ENCODE data around the gene TTLL4. TPM values are rescaled to one million over a fixed set of nuclear protein-coding genes. Genes with fewer than 3 reads are reported as not detected.

Gene TTLL4
- polyA plus RNA-seq, 2 of the 4 experiments (the other 2 are of a cell fraction), result 25.0 to 26.2 TPM

DNA sequence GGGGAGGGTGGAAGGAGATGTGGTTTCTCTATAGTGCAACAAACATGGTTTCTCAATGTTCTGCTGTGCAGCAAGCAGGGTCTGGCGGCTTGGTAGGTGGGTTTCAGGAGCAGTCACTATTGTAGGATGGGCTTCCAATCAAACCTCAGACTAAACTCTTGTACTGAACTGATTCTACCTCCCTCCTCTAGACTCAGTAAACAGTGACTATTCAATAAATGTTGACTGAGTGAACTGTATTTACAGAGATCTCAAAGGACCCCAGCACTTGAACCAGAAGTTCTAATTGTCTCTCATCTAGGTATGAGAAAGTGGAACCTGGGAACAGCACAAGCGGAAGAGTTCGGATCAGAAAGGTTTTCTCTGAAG is 44.5 kb downstream of the TTLL4 start:
- 93% methylated on average over 3 of the region's 3 CpGs for WGBS (ENCODE audit: missing lambda C conversion rate)
- Histone ChIP-seq H3K4me3 (no peak overlapping the region), H3K4me2 (no peak overlapping the region), H3K27ac (no peak overlapping the region), H3K4me1 (no peaks in the 10 kb centered on the region), H3K9me3 (no peaks in the 10 kb centered on the region)
- no peak for FAIRE-seq
- ChIA-PET POLR2A (no interaction called here), CTCF (interaction anchor here (1.3 kb wide), 1 partner anchor 93 kb away, joined by 5 read pairs; no protein-coding TSS in a partner anchor)
- DNase-seq (ENCODE audit: low read depth in 1 of 2, low spot score in 1 of 2), result no peak
- no peak for ATAC-seq
- TF ChIP-seq HEYL (CRISPR knock-in tag; IDR thresholded peaks at IDR 0.05), result no peak
- TF ChIP-seq, protein P1, sequence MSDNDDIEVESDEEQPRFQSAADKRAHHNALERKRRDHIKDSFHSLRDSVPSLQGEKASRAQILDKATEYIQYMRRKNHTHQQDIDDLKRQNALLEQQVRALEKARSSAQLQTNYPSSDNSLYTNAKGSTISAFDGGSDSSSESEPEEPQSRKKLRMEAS (IDR thresholded peaks at IDR 0.05), result no peak
- TF ChIP-seq ZSCAN20 (CRISPR knock-in tag; IDR thresholded peaks at IDR 0.05), result no peak
- no peak for TF ChIP-seq JUNB (IDR thresholded peaks at IDR 0.05)
- no peak for TF ChIP-seq CBX8 (IDR thresholded peaks at IDR 0.05)
- TF ChIP-seq, protein P2, sequence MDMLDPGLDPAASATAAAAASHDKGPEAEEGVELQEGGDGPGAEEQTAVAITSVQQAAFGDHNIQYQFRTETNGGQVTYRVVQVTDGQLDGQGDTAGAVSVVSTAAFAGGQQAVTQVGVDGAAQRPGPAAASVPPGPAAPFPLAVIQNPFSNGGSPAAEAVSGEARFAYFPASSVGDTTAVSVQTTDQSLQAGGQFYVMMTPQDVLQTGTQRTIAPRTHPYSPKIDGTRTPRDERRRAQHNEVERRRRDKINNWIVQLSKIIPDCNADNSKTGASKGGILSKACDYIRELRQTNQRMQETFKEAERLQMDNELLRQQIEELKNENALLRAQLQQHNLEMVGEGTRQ (IDR thresholded peaks at IDR 0.05), result no peak
- TF ChIP-seq EHF (CRISPR knock-in tag; IDR thresholded peaks at IDR 0.05), result no peak
- TF ChIP-seq ZFP36 (IDR thresholded peaks at IDR 0.05; ENCODE audit: borderline replicate concordance, partially characterized antibody), result no peak
- TF ChIP-seq EHMT2 (IDR thresholded peaks at IDR 0.05; ENCODE audit: low read depth), result no peak
- TF ChIP-seq ESRRA (IDR thresholded peaks at IDR 0.05; ENCODE audit: borderline replicate concordance, low read length), result no peak
- no peak for TF ChIP-seq MAFK (IDR thresholded peaks at IDR 0.05; ENCODE audit: partially characterized antibody)
- TF ChIP-seq RARB (CRISPR knock-in tag; IDR thresholded peaks at IDR 0.05), result no peak
- TF ChIP-seq EP300 (IDR thresholded peaks at IDR 0.05), result no peak
- no peak for TF ChIP-seq ZNF302 (CRISPR knock-in tag; IDR thresholded peaks at IDR 0.05)
- TF ChIP-seq HDAC2 (IDR thresholded peaks at IDR 0.05), result no peak
- TF ChIP-seq MAZ (IDR thresholded peaks at IDR 0.05; ENCODE audit: borderline replicate concordance, low read depth, low read length), result no peak
- no peak for TF ChIP-seq NR3C1 (IDR thresholded peaks at IDR 0.05)

DNA sequence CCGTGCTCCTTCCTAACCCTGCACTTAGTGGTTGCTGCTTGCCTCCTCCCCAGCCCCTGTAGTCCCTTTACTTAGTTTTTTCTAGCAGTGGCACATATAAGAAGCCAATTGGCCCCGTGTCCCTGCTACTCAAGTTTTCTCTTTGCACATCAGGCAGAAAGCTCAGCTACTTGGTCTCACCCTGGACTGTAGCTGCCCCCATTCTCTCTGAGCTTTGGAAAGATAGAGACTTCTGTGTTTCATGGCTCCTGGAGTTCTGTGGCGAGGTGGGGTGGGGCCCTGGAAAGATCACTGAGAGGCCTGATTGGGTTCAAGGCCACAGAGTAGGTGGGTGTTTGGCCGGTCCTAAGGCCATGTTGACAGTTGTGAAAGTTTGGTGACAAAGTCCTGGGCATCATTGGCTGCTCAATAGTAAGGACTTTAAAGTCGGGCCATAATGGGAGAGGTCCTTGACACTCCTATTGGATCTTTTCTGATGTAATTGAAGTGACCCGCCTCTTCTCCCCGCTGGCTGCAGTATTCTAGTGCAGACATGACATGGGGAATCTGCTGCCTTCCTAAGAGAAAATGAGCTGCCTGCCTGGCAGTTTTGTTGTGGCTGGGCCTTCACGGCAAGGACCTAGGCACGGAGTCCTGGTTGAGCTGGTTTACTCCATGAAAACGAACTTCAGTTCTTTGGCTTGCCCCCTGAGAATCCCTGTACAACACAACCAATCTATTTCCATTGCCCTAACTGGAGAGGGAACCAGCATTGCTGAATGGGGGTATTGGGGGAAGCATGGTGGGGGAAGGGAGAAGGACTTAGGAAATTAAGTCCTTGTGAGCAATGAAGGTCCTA is 45.2 kb downstream of the TTLL4 start:
- DNase-seq (ENCODE audit: low read depth in 1 of 2, low spot score in 1 of 2) (no peak), FAIRE-seq (no peak), ATAC-seq (no peak)
- no peak overlapping the region for H3K4me3 ChIP-seq
- TF ChIP-seq HOXB13 (CRISPR knock-in tag; IDR thresholded peaks at IDR 0.05; ENCODE audit: low read depth) (no peak), HOXB5 (CRISPR knock-in tag; IDR thresholded peaks at IDR 0.05) (no peak), TP53 (CRISPR knock-in tag; IDR thresholded peaks at IDR 0.05) (no peak), MYC (IDR thresholded peaks at IDR 0.05; ENCODE audit: borderline replicate concordance, low read length) (no peak), CHD2 (IDR thresholded peaks at IDR 0.05; ENCODE audit: low read length, partially characterized antibody) (no peak), NPAS2 (CRISPR knock-in tag; IDR thresholded peaks at IDR 0.05; ENCODE audit: borderline replicate concordance) (no peak), SREBF2 (IDR thresholded peaks at IDR 0.05) (no peak), MAZ (IDR thresholded peaks at IDR 0.05; ENCODE audit: borderline replicate concordance, low read depth, low read length) (no peak), CBX8 (IDR thresholded peaks at IDR 0.05) (no peak), CBX2 (IDR thresholded peaks at IDR 0.05; ENCODE audit: borderline replicate concordance, low read depth) (no peak), BHLHE40 (IDR thresholded peaks at IDR 0.05; ENCODE audit: low read depth, low read length) (no peak), JUN (IDR thresholded peaks at IDR 0.05) (no peak), RCOR1 (IDR thresholded peaks at IDR 0.05; ENCODE audit: low read depth, low read length) (no peak), JUNB (IDR thresholded peaks at IDR 0.05) (no peak), RFX5 (IDR thresholded peaks at IDR 0.05) (no peak), NR3C1 (IDR thresholded peaks at IDR 0.05) (no peak), POLR2AphosphoS2 (conservative IDR thresholded peaks at IDR 0.05; ENCODE audit: low read length) (no peak)
- TF ChIP-seq, protein P3, sequence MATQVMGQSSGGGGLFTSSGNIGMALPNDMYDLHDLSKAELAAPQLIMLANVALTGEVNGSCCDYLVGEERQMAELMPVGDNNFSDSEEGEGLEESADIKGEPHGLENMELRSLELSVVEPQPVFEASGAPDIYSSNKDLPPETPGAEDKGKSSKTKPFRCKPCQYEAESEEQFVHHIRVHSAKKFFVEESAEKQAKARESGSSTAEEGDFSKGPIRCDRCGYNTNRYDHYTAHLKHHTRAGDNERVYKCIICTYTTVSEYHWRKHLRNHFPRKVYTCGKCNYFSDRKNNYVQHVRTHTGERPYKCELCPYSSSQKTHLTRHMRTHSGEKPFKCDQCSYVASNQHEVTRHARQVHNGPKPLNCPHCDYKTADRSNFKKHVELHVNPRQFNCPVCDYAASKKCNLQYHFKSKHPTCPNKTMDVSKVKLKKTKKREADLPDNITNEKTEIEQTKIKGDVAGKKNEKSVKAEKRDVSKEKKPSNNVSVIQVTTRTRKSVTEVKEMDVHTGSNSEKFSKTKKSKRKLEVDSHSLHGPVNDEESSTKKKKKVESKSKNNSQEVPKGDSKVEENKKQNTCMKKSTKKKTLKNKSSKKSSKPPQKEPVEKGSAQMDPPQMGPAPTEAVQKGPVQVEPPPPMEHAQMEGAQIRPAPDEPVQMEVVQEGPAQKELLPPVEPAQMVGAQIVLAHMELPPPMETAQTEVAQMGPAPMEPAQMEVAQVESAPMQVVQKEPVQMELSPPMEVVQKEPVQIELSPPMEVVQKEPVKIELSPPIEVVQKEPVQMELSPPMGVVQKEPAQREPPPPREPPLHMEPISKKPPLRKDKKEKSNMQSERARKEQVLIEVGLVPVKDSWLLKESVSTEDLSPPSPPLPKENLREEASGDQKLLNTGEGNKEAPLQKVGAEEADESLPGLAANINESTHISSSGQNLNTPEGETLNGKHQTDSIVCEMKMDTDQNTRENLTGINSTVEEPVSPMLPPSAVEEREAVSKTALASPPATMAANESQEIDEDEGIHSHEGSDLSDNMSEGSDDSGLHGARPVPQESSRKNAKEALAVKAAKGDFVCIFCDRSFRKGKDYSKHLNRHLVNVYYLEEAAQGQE (IDR thresholded peaks at IDR 0.05), result no peak
- TF ChIP-seq, protein P4, sequence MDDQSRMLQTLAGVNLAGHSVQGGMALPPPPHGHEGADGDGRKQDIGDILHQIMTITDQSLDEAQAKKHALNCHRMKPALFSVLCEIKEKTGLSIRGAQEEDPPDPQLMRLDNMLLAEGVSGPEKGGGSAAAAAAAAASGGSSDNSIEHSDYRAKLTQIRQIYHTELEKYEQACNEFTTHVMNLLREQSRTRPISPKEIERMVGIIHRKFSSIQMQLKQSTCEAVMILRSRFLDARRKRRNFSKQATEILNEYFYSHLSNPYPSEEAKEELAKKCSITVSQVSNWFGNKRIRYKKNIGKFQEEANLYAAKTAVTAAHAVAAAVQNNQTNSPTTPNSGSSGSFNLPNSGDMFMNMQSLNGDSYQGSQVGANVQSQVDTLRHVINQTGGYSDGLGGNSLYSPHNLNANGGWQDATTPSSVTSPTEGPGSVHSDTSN (IDR thresholded peaks at IDR 0.05), result no peak
- TF ChIP-seq, protein P5, sequence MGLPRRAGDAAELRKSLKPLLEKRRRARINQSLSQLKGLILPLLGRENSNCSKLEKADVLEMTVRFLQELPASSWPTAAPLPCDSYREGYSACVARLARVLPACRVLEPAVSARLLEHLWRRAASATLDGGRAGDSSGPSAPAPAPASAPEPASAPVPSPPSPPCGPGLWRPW (IDR thresholded peaks at IDR 0.05), result no peak
- H3K9me3 ChIP-seq, result no peaks in the 10 kb centered on the region
- ChIA-PET CTCF (interaction anchor here (0.7 to 1.3 kb wide), 2 partner anchors 92 to 559 kb away, joined by 3 to 5 read pairs; no protein-coding TSS in a partner anchor), POLR2A (no interaction called here)
- no peak overlapping the region for H3K4me2 ChIP-seq
- H3K4me1 ChIP-seq, result no peaks in the 10 kb centered on the region
- 94% methylated on average over 10 of the region's 10 CpGs for WGBS (ENCODE audit: missing lambda C conversion rate)
- no peak overlapping the region for H3K27ac ChIP-seq
